IMR-90 (cell line): ENCODE data around the gene ULBP1. TPM values are rescaled to one million over a fixed set of nuclear protein-coding genes. Genes with fewer than 3 reads are reported as not detected.

Source experiments
- ATAC-seq: fragments of 200-7000 bp; cut with Tn5 transposase; 2 replicates; pipeline ENCODE4 v1.9.1; 2020; ENCODE audit warnings: low read depth, mild to moderate bottlenecking, moderate library complexity
- BruUV-seq: library from RNA; stranded (reverse); fragments of 400-500 nt; replicated peaks from 2 replicates; lab custom pipeline; 2021; lab: Mats Ljungman, UMichigan
- CTCF ChIA-PET: fragments of 300-600 bp; formaldehyde crosslinking; extraction: SDS; loops from one replicate; lab custom pipeline; 2021; ENCODE audit warnings: antibody characterized with exemption; lab: Yijun Ruan, JAX
- POLR2A ChIA-PET: fragments of 300-600 bp; sonication (Branson Sonifier 250); formaldehyde crosslinking; loops from one replicate; lab custom pipeline; 2022; ENCODE audit warnings: antibody characterized with exemption; ENCODE audit not compliant: unreplicated experiment; lab: Charles Lee
- DNase-seq: peaks from one replicate; pipeline ENCODE4 v3.0.0; 2013
- H2AFZ ChIP-seq: replicated peaks from 2 replicates; pipeline ENCODE3; 2013; ENCODE audit warnings: low read length, mild to moderate bottlenecking; ENCODE audit not compliant: poor library complexity
- H2AK5ac ChIP-seq: 2 replicates; pipeline ENCODE4 v1.6.1; 2013; ENCODE audit warnings: low read depth, low read length, inconsistent platforms
- H2AK9ac ChIP-seq: replicated peaks from 2 replicates; pipeline ENCODE3; 2013; ENCODE audit warnings: mild to moderate bottlenecking, low read depth, low read length, moderate library complexity; ENCODE audit not compliant: poor library complexity
- H2BK120ac ChIP-seq: 2 replicates; pipeline ENCODE4 v1.6.1; 2013; ENCODE audit warnings: low read depth, low read length, inconsistent platforms
- H2BK15ac ChIP-seq: 3 replicates; pipeline ENCODE4 v1.6.1; 2013; ENCODE audit warnings: low read depth, low read length, inconsistent platforms
- H2BK20ac ChIP-seq: 2 replicates; pipeline ENCODE4 v1.6.1; 2013; ENCODE audit warnings: low read depth, mild to moderate bottlenecking, inconsistent platforms, low read length, moderate library complexity
- H2BK5ac ChIP-seq: 2 replicates; pipeline ENCODE4 v1.6.1; 2013; ENCODE audit warnings: mild to moderate bottlenecking, low read depth, low read length, inconsistent platforms; ENCODE audit not compliant: poor library complexity, severe bottlenecking
- H3K14ac ChIP-seq: replicated peaks from 2 replicates; pipeline ENCODE4 v1.6.1; 2013; ENCODE audit warnings: low read depth, low read length, inconsistent platforms
- H3K18ac ChIP-seq: 2 replicates; pipeline ENCODE4 v1.6.1; 2013; ENCODE audit warnings: low read depth, low read length, control low read depth
- H3K23ac ChIP-seq: 2 replicates; pipeline ENCODE4 v1.6.1; 2013; ENCODE audit warnings: low read depth, low read length, inconsistent platforms
- H3K27ac ChIP-seq: 2 replicates; pipeline ENCODE4 v1.5.1; 2013; ENCODE audit warnings: mild to moderate bottlenecking, control low read depth, low read length; ENCODE audit not compliant: insufficient read depth
- H3K27me3 ChIP-seq: 2 replicates; pipeline ENCODE4 v1.6.1; 2013; ENCODE audit warnings: low read length; ENCODE audit not compliant: control insufficient read depth, insufficient read depth
- H3K36me3 ChIP-seq: 2 replicates; pipeline ENCODE4 v1.6.1; 2013; ENCODE audit warnings: low read length, mixed read lengths; ENCODE audit not compliant: control insufficient read depth, insufficient read depth
- H3K4ac ChIP-seq: 2 replicates; pipeline ENCODE4 v1.6.1; 2013; ENCODE audit warnings: low read depth, low read length, inconsistent platforms
- H3K4me1 ChIP-seq: 2 replicates; pipeline ENCODE4 v1.6.1; 2013; ENCODE audit warnings: low read length, mixed read lengths; ENCODE audit not compliant: control insufficient read depth, insufficient read depth
- H3K4me2 ChIP-seq: 2 replicates; pipeline ENCODE4 v1.6.1; 2013; ENCODE audit warnings: low read depth, mild to moderate bottlenecking, control low read depth, low read length, moderate library complexity
- H3K4me3 ChIP-seq: 2 replicates; pipeline ENCODE4 v1.5.1; 2013; ENCODE audit warnings: low read depth, mild to moderate bottlenecking, control low read depth, low read length, moderate library complexity; ENCODE audit not compliant: insufficient read depth
- H3K56ac ChIP-seq: 2 replicates; pipeline ENCODE4 v1.6.1; 2013; ENCODE audit warnings: low read length, inconsistent platforms; ENCODE audit not compliant: insufficient read depth; ENCODE audit errors: extremely low read depth
- H3K79me1 ChIP-seq, 2 experiments: 2 replicates each; pipeline ENCODE4 v1.6.1; 2013; ENCODE audit warnings: low read length in 2 of 2, inconsistent platforms in 1 of 2, low read depth in 1 of 2
- H3K9ac ChIP-seq: 2 replicates; pipeline ENCODE4 v1.6.1; 2013; ENCODE audit warnings: low read depth, low read length, control low read depth
- H3K9me1 ChIP-seq: 2 replicates; pipeline ENCODE4 v1.6.1; 2013; ENCODE audit warnings: low read length, inconsistent platforms; ENCODE audit not compliant: insufficient read depth
- H3K9me3 ChIP-seq: 2 replicates; pipeline ENCODE4 v1.6.1; 2013; ENCODE audit warnings: low read length; ENCODE audit not compliant: control insufficient read depth, insufficient read depth
- H4K20me1 ChIP-seq: 2 replicates; pipeline ENCODE4 v1.6.1; 2013; ENCODE audit warnings: low read length, inconsistent platforms; ENCODE audit not compliant: insufficient read depth
- H4K5ac ChIP-seq: 2 replicates; pipeline ENCODE4 v1.6.1; 2013; ENCODE audit warnings: mild to moderate bottlenecking, low read depth, low read length, control low read depth
- H4K8ac ChIP-seq, 2 experiments: 2 replicates each; pipeline ENCODE4 v1.6.1; 2013; ENCODE audit warnings: low read depth in 2 of 2, low read length in 2 of 2, control low read depth in 1 of 2, inconsistent platforms in 1 of 2
- H4K91ac ChIP-seq: 2 replicates; pipeline ENCODE4 v1.6.1; 2013; ENCODE audit warnings: low read depth, low read length, inconsistent platforms; ENCODE audit not compliant: insufficient read depth
- MAZ ChIP-seq: IDR thresholded peaks from 2 replicates; pipeline ENCODE4 v1.6.1; 2012; ENCODE audit warnings: low read depth, mild to moderate bottlenecking, low read length, improper control_type of control experiment, moderate library complexity, borderline replicate concordance
- WGBS, 2 experiments: methylation state at CpG; one replicate each; pipeline versions ENCODE4 v1.1.5 to v1.1.7; 2013; ENCODE audit warnings: missing lambda C conversion rate in 2 of 2; ENCODE audit not compliant: insufficient read length in 1 of 2; ENCODE audit errors: extremely low coverage in 2 of 2; 5-methylcytosine and 5-hydroxymethylcytosine counted together
- dilution Hi-C: fragments of 300-500 bp; cut with HindIII; formaldehyde crosslinking; loops from one replicate; pipeline ENCODE4 v1.14.3; 2018; ENCODE audit warnings: low sequenced_read_pairs; ENCODE audit not compliant: unreplicated experiment
- in situ Hi-C: fragments of 300-500 bp; cut with MboI; formaldehyde crosslinking; loops from 3 replicates; pipeline ENCODE4 v1.14.3; 2019; ENCODE audit warnings: low sequenced_read_pairs, inconsistent platforms, mixed read lengths
- intact Hi-C: fragments of 100-400 bp; cut with micrococcal nuclease; formaldehyde crosslinking; loops from 2 replicates; pipeline ENCODE4 v1.10.0; 2022
- polyA plus RNA-seq, 3 experiments: library from polyadenylated mRNA; depleted of rRNA; stranded (reverse); fragments of >200 nt; gene quantifications; 2 replicates each; pipeline ENCODE4 v1.2.3, GENCODE V29; 2012; ENCODE audit warnings: low replicate concordance in 1 of 3
- total RNA-seq: library from RNA; depleted of rRNA; stranded (reverse); fragments of >200 nt; gene quantifications from 2 replicates; pipeline ENCODE4 v1.2.3, GENCODE V29; 2012

ULBP1 gene
- total and polyA plus RNA-seq, 2 of the 4 experiments (the other 2 are of a cell fraction): 0.18 to 0.87 TPM

- 0% methylated on average over 1 of the region's 6 CpGs; no CpG with 5 or more reads in 1 of the 2 experiments for WGBS, 2 experiments
Measured at GRCh38 chr6:149995235-149995750, 31.6 kb downstream of the ULBP1 start.

More at GRCh38 chr6:149995235-149995750, 31.6 kb downstream of the ULBP1 start:
- Histone ChIP-seq H3K79me1 (no peaks in the 10 kb centered on the region), H3K27ac (no peak overlapping the region), H3K23ac (no peak overlapping the region), H2BK120ac (no peak overlapping the region), H4K5ac (no peak overlapping the region), H2AK9ac (no peak overlapping the region), H3K18ac (no peak overlapping the region), H2BK5ac (no peak overlapping the region), H2BK20ac (no peak overlapping the region), H3K36me3 (no peaks in the 10 kb centered on the region), H4K20me1 (no peaks in the 10 kb centered on the region; the same call in 1 of the 2 replicates), H3K14ac (no peak overlapping the region), H3K9me1 (no peaks in the 10 kb centered on the region), H3K56ac (no peak overlapping the region), H3K4me2 (no peak overlapping the region), H3K4me1 (no peaks in the 10 kb centered on the region), H3K4me3 (no peak overlapping the region), H4K8ac (no peak overlapping the region), H3K9me3 (no peaks in the 10 kb centered on the region; the same call in 1 of the 2 replicates), H2AFZ (no peak overlapping the region), H2BK15ac (no peak overlapping the region), H3K9ac (no peak overlapping the region), H3K27me3 (peaks cover 74% of the 10 kb centered on the region), H4K91ac (no peak overlapping the region), H3K4ac (no peak overlapping the region), H2AK5ac (no peak overlapping the region)
- CTCF ChIA-PET: interaction anchor here (0.6 kb wide), 1 partner anchor 173 kb away, joined by 3 read pairs; no protein-coding TSS in a partner anchor
- in situ Hi-C loops: no loop called here
- no TSS peak for BruUV-seq
- no peak for TF ChIP-seq MAZ
- dilution Hi-C loops: no loop called here
- no peak for DNase-seq
- intact Hi-C loops: no loop called here
- no peak for ATAC-seq
- POLR2A ChIA-PET: no interaction called here
